Adrenal gland (tissue), 12 donors: ENCODE data around the gene ANAPC2. TPM values are rescaled to one million over a fixed set of nuclear protein-coding genes. Genes with fewer than 3 reads are reported as not detected.
A peak's percentile ranks its signal among the peaks of the same experiment; 100 is the strongest.

Experiments used
- DNase-seq, 7 donors: peaks; one replicate each; pipeline ENCODE4 v3.0.0-alpha.2; 2019 to 2020
- H3K27ac ChIP-seq, 5 donors: fragments of 200-600 bp; sonication (generic) in 4 of 5; 1 replicate in 3 of 5; 2 replicates in 2 of 5; pipeline versions ENCODE4 v1.5.1 to v1.8.0; 2016 to 2020; ENCODE audit warnings: mild to moderate bottlenecking in 1 of 5
- H3K27me3 ChIP-seq: fragments of 200-600 bp; 2 replicates; pipeline ENCODE4 v1.8.0; 2021
- H3K36me3 ChIP-seq, 2 donors: fragments of 200-600 bp; replicated peaks in 1 of 2; 1 replicate in 1 of 2; 2 replicates in 1 of 2; pipeline versions ENCODE4 v1.5.1 to v1.8.0; 2018 to 2022
- H3K4me1 ChIP-seq, 2 donors: fragments of 200-600 bp; replicated peaks in 1 of 2; 1 replicate in 1 of 2; 2 replicates in 1 of 2; pipeline versions ENCODE4 v1.5.1 to v1.8.0; 2018 to 2021
- H3K4me3 ChIP-seq, 4 donors: fragments of 200-600 bp; sonication (generic) in 3 of 4; one replicate each; pipeline ENCODE4 v1.5.1; 2016 to 2018
- H3K9me3 ChIP-seq, 3 donors: fragments of 200-600 bp; sonication (generic) in 1 of 3; replicated peaks in 1 of 3; 1 replicate in 2 of 3; 2 replicates in 1 of 3; pipeline versions ENCODE4 v1.5.1 to v1.8.0; 2016 to 2021
- POLR2A ChIP-seq, 2 donors: fragments of 450-650 bp; IDR thresholded peaks; one replicate each; pipeline ENCODE4 v1.6.1; 2017; ENCODE audit warnings: antibody characterized with exemption in 2 of 2, mild to moderate bottlenecking in 2 of 2, moderate library complexity in 1 of 2
- WGBS, 4 donors: extraction: QIAGEN DNeasy Blood & Tissue Kit in 2 of 4; methylation state at CpG; one replicate each; pipeline versions ENCODE4 v1.1.5 to v1.1.7; 2013 to 2017; 5-methylcytosine and 5-hydroxymethylcytosine counted together
- intact Hi-C, 2 donors: fragments of 100-400 bp; cut with DNase I; formaldehyde crosslinking; loops; one replicate each; pipeline versions ENCODE4 v1.14.1 to v1.15.0; 2022 to 2023
- polyA plus RNA-seq, 3 donors: library from polyadenylated mRNA; stranded (reverse); fragments of 200-250 nt in 2 of 3; fragments of 350-450 nt in 1 of 3; fragmentation: Illumina TruSeq in 1 of 3; extraction: RNeasy Lipid Tissue Mini Kit (QIAGEN cat#74804) in 1 of 3; gene quantifications; one replicate each; pipeline ENCODE4 v1.2.3, GENCODE V29; 2013 to 2014
- total RNA-seq, 9 donors: library from RNA; depleted of rRNA in 4 of 9; stranded (reverse); fragments of >200 nt in 4 of 9; fragments of 120-200 nt in 1 of 9; fragmentation: NEBNext Ultra II Directional in 1 of 9; extraction: Animal tissue kit (Norgen Biotek cat#: 25700) in 1 of 9; gene quantifications; one replicate each; pipeline versions ENCODE4 v1.1.0 to v1.2.4, GENCODE V29; 2013 to 2023
- TF ChIP-seq, protein P1 (sequence below), 6 experiments: fragments of 450-650 bp in 4 of 6; fragments of 200-600 bp in 2 of 6; sonication (generic) in 1 of 6; IDR thresholded peaks; 1 replicate in 5 of 6; 2 replicates in 1 of 6; pipeline versions ENCODE4 v1.5.1 to v1.8.0; 2016 to 2021; ENCODE audit warnings: antibody characterized with exemption in 6 of 6, mild to moderate bottlenecking in 2 of 6, moderate library complexity in 1 of 6
- donor health status: healthy with polysubstance abuse.
- donor health status: Bipolar disorder and iron deficiency.
- donor health status: DM: yes; HTN: yes; CAD: no.
- donor health status: DM: no; HTN: no; CAD: no.
- donor health status: DM: no; HTN: no; CAD: no.
- donor health status: DM: yes; HTN: yes; CAD: no.

Gene ANAPC2
- total and polyA plus RNA-seq, 12 donors: 7.1 to 162 (median 32.0) TPM

- Histone ChIP-seq H3K4me3 (peak overlapping the region in 3 of 4 donors; percentile 14 to 61 (median 59)), H3K27ac (peak overlapping the region in 4 of 5 donors; percentile 52 to 86 (median 70)), H3K27me3 (no peaks in the 10 kb centered on the region), H3K36me3 (no peaks in the 10 kb centered on the region), H3K4me1 (peaks cover 15 to 64% of the 10 kb centered on the region in 2 donors), H3K9me3 (no peaks in the 10 kb centered on the region)
- WGBS, 4 donors: 15 to 18% (median 17%) methylated on average over 13 to 23 of the region's 23 CpGs
- intact Hi-C loops: no loop called here
- DNase-seq: no peak
- TF ChIP-seq, protein P1, sequence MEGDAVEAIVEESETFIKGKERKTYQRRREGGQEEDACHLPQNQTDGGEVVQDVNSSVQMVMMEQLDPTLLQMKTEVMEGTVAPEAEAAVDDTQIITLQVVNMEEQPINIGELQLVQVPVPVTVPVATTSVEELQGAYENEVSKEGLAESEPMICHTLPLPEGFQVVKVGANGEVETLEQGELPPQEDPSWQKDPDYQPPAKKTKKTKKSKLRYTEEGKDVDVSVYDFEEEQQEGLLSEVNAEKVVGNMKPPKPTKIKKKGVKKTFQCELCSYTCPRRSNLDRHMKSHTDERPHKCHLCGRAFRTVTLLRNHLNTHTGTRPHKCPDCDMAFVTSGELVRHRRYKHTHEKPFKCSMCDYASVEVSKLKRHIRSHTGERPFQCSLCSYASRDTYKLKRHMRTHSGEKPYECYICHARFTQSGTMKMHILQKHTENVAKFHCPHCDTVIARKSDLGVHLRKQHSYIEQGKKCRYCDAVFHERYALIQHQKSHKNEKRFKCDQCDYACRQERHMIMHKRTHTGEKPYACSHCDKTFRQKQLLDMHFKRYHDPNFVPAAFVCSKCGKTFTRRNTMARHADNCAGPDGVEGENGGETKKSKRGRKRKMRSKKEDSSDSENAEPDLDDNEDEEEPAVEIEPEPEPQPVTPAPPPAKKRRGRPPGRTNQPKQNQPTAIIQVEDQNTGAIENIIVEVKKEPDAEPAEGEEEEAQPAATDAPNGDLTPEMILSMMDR (IDR thresholded peaks at IDR 0.05): no peak
- TF ChIP-seq POLR2A (IDR thresholded peaks at IDR 0.05): peak in 1 of 2 donors; percentile 30
Observed at GRCh38 chr9:137201205-137201868, 13.0 kb upstream of the ANAPC2 start.

DNA sequence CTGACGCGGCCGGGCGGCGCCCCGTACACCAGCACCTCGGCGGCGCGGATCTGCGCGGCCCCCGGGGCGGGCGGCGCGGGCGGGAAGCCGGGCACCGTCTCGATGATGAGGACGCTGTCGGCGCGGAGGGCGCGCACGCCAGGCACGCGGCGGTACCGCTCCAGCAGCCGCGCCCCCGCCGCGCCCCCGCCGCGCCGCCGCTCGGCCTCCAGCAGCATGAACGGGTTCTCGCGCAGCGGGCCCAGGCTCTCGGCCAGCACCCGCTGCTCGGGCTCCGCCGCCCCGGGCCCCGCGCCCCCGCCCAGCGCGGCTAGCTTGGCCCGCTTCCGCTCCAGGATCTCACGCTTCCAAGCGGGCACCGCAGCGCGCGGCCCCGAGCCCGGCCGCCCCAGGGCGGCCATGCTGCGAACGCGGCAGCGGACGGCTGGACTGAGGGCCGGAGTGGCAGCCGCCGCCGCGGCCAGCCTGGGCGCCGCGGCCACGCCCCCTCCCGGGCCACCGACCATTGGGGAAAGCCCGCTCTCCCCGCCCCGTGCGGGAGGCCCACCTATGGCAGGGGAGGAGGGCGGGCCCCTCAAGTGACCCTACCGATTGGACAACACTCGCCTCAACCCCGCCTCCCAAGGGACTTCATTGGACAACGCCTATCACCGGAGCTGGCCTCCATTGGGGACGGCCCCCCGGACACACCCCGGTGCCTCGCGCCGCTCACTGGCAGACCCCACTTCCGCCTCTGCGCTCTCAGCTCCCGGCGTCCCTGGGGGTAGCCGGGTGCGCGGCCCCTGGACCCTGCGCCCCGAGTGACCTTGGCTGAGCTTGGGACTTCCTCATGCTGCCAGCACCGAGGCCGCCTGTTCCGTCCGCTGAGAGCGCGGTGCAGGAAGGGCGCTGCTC lies 12.2 kb upstream of the ANAPC2 start, which contains the start of gene TPRN:
TSS of gene TPRN (minus strand) at position 431 of the 894 bp plus-strand sequence. CDS start at position 401, 30 bp downstream.
- H3K36me3 ChIP-seq: no peaks in the 10 kb centered on the region
- peak within 1 kb of the TSS in 4 of 5 donors; percentile 52 to 90 (median 70) for H3K27ac ChIP-seq
- intact Hi-C loops: no loop called here
- peak within 1 kb of the TSS in 3 of 4 donors; percentile 27 to 91 (median 59) for H3K4me3 ChIP-seq
- DNase-seq: peak; percentile 99 to 100 (median 100)
- no peaks in the 10 kb centered on the region for H3K27me3 ChIP-seq
- peak; percentile 92 to 93 for TF ChIP-seq POLR2A (IDR thresholded peaks at IDR 0.05)
- TF ChIP-seq, protein P1 (IDR thresholded peaks at IDR 0.05): peak in 1 of 6 experiments; percentile 14
- H3K4me1 ChIP-seq: peaks cover 15 to 59% of the 10 kb centered on the region in 2 donors
- WGBS, 4 donors: 0 to 13% (median 1%) methylated on average over 3 to 118 of the region's 118 CpGs
- H3K9me3 ChIP-seq: no peaks in the 10 kb centered on the region

GRCh38 chr9:137199411-137200121 lies 11.2 kb upstream of the ANAPC2 start:
- H3K4me3 ChIP-seq: peak overlapping the region in 2 of 4 donors; percentile 13 to 91
- 7 to 21% (median 10%) methylated on average over 11 to 51 of the region's 51 CpGs; no CpG with 5 or more reads in 1 of the 4 donors for WGBS, 4 donors
- peaks cover 10 to 52% of the 10 kb centered on the region in 2 donors for H3K4me1 ChIP-seq
- no peaks in the 10 kb centered on the region for H3K36me3 ChIP-seq
- no peaks in the 10 kb centered on the region for H3K9me3 ChIP-seq
- TF ChIP-seq, protein P1 (IDR thresholded peaks at IDR 0.05): no peak
- no peak for TF ChIP-seq POLR2A (IDR thresholded peaks at IDR 0.05)
- intact Hi-C loops: no loop called here
- no peak for DNase-seq
- H3K27ac ChIP-seq: no peak overlapping the region
- H3K27me3 ChIP-seq: no peaks in the 10 kb centered on the region
